Fibroblast of lung (primary cell): ENCODE results near the gene KLHL6.

Experiments
- EZH2 ChIP-seq: IDR thresholded peaks from 2 replicates; pipeline ENCODE4 v1.5.1; 2012; ENCODE audit warnings: low read length, control low read depth, mild to moderate bottlenecking; ENCODE audit errors: missing control alignments
- TF ChIP-seq, protein P1 (sequence below), 2 donors: IDR thresholded peaks in 1 of 2; conservative IDR thresholded peaks in 1 of 2; 1 replicate in 1 of 2; 2 replicates in 1 of 2; pipeline ENCODE4 v1.5.1; 2011 to 2012; ENCODE audit warnings: low read length in 2 of 2, control low read depth in 1 of 2, inconsistent platforms in 1 of 2, low read depth in 1 of 2, mild to moderate bottlenecking in 1 of 2

DNA sequence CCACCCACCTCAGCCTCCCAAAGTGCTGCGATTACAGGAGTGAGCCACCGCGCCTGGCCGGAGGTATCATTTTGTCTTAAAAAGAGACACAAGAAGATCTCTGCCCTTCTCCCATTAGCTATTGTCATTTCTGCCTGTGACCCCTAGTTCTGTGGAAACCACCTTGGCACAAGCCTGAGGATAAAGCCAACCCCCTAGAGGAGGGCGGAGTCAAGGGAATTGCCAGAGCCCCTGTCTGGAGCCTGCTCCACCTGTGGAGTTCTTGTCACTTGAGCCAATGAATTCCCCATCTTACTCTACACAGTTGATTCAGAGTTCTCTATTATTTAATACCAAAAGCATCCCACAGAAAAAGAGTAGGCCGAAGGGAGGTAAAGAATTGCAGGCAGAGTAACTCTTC lies 34.9 kb upstream of the KLHL6 start:
- TF ChIP-seq, protein P1, sequence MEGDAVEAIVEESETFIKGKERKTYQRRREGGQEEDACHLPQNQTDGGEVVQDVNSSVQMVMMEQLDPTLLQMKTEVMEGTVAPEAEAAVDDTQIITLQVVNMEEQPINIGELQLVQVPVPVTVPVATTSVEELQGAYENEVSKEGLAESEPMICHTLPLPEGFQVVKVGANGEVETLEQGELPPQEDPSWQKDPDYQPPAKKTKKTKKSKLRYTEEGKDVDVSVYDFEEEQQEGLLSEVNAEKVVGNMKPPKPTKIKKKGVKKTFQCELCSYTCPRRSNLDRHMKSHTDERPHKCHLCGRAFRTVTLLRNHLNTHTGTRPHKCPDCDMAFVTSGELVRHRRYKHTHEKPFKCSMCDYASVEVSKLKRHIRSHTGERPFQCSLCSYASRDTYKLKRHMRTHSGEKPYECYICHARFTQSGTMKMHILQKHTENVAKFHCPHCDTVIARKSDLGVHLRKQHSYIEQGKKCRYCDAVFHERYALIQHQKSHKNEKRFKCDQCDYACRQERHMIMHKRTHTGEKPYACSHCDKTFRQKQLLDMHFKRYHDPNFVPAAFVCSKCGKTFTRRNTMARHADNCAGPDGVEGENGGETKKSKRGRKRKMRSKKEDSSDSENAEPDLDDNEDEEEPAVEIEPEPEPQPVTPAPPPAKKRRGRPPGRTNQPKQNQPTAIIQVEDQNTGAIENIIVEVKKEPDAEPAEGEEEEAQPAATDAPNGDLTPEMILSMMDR (conservative IDR thresholded peaks at IDR 0.05 in 1 of 2, IDR thresholded peaks at IDR 0.05 in 1 of 2; ENCODE audit: low read depth in 1 of 2, low read length in 2 of 2) = no peak
- no peak for TF ChIP-seq EZH2
